SK-N-SH treated with all-trans-retinoic acid at 6 μM for 48 hours (cell line): ENCODE data around the gene STARD9.

Experiments
- ATAC-seq: fragments of 200-7000 bp; cut with Tn5 transposase; 3 replicates; pipeline ENCODE4 v1.9.1; 2020; ENCODE audit warnings: mild to moderate bottlenecking, moderate library complexity
- ARNTL ChIP-seq: fragments of 450-650 bp; formaldehyde crosslinking; IDR thresholded peaks from 2 replicates; pipeline ENCODE4 v1.5.0; 2020; ENCODE audit warnings: low read depth, mild to moderate bottlenecking, moderate library complexity, borderline replicate concordance
- BACH2 ChIP-seq: fragments of 250-450 bp; sonication (Bioruptor Pico); IDR thresholded peaks from 2 replicates; pipeline ENCODE4 v1.9.0; 2021; ENCODE audit warnings: mild to moderate bottlenecking, borderline replicate concordance
- CSDC2 ChIP-seq: fragments of 250-450 bp; sonication (Bioruptor Pico); IDR thresholded peaks from 2 replicates; pipeline ENCODE4 v1.5.0; 2020; ENCODE audit warnings: mild to moderate bottlenecking, moderate library complexity
- ESRRG ChIP-seq: fragments of 250-450 bp; sonication (Bioruptor Pico); IDR thresholded peaks from 2 replicates; pipeline ENCODE4 v1.6.1; 2021; ENCODE audit warnings: mild to moderate bottlenecking
- GLIS3 ChIP-seq: fragments of 250-450 bp; sonication (Bioruptor Pico); IDR thresholded peaks from 2 replicates; pipeline ENCODE4 v1.5.0; 2020; ENCODE audit warnings: mild to moderate bottlenecking, moderate library complexity
- ISL1 ChIP-seq: fragments of 250-450 bp; sonication (Bioruptor Pico); IDR thresholded peaks from 2 replicates; pipeline ENCODE4 v2.1.2; 2022; ENCODE audit warnings: mild to moderate bottlenecking, moderate library complexity
- OSR1 ChIP-seq: fragments of 250-450 bp; sonication (Bioruptor Pico); IDR thresholded peaks from 2 replicates; pipeline ENCODE4 v1.8.0; 2022; ENCODE audit warnings: moderate library complexity, mild to moderate bottlenecking, inconsistent platforms
- PPARA ChIP-seq: fragments of 250-450 bp; sonication (Bioruptor Pico); IDR thresholded peaks from 2 replicates; pipeline ENCODE4 v1.5.0; 2020; ENCODE audit warnings: mild to moderate bottlenecking, borderline replicate concordance
- RARB ChIP-seq: fragments of 250-450 bp; sonication (Bioruptor Pico); IDR thresholded peaks from 2 replicates; pipeline ENCODE4 v1.8.0; 2021; ENCODE audit warnings: mild to moderate bottlenecking, moderate library complexity
- SNAI2 ChIP-seq: fragments of 250-450 bp; sonication (Bioruptor Pico); IDR thresholded peaks from 2 replicates; pipeline ENCODE4 v1.5.0; 2020; ENCODE audit warnings: mild to moderate bottlenecking, moderate library complexity
- TCF4 ChIP-seq: fragments of 250-450 bp; sonication (Bioruptor Pico); IDR thresholded peaks from 2 replicates; pipeline ENCODE4 v1.8.0; 2021; ENCODE audit warnings: mild to moderate bottlenecking, moderate library complexity, borderline replicate concordance
- TOX ChIP-seq: fragments of 250-450 bp; sonication (Bioruptor Pico); IDR thresholded peaks from 2 replicates; pipeline ENCODE4 v1.8.0; 2021; ENCODE audit warnings: mild to moderate bottlenecking, moderate library complexity, borderline replicate concordance
- ZC3H10 ChIP-seq: fragments of 250-450 bp; sonication (Bioruptor Pico); IDR thresholded peaks from 2 replicates; pipeline ENCODE4 v1.5.1; 2021; ENCODE audit warnings: mild to moderate bottlenecking, moderate library complexity
- ZFP3 ChIP-seq: fragments of 250-450 bp; sonication (Bioruptor Pico); IDR thresholded peaks from 2 replicates; pipeline ENCODE4 v1.5.0; 2020; ENCODE audit warnings: mild to moderate bottlenecking, moderate library complexity
- ZFP30 ChIP-seq: fragments of 450-650 bp; formaldehyde crosslinking; IDR thresholded peaks from 2 replicates; pipeline ENCODE4 v1.5.0; 2022; ENCODE audit warnings: mild to moderate bottlenecking, moderate library complexity
- ZNF70 ChIP-seq: fragments of 450-650 bp; formaldehyde crosslinking; IDR thresholded peaks from 2 replicates; pipeline ENCODE4 v1.5.0; 2020; ENCODE audit warnings: mild to moderate bottlenecking, moderate library complexity
- ZNF8 ChIP-seq: fragments of 450-650 bp; formaldehyde crosslinking; IDR thresholded peaks from 2 replicates; pipeline ENCODE4 v1.5.0; 2020; ENCODE audit warnings: mild to moderate bottlenecking, moderate library complexity
- TF ChIP-seq, protein P1 (sequence below): fragments of 250-450 bp; sonication (Bioruptor Pico); IDR thresholded peaks from 2 replicates; pipeline ENCODE4 v1.5.1; 2020; ENCODE audit warnings: low read depth, mild to moderate bottlenecking, moderate library complexity
- TF ChIP-seq, protein P2 (sequence below): fragments of 250-450 bp; sonication (Bioruptor Pico); IDR thresholded peaks from 2 replicates; pipeline ENCODE4 v1.5.1; 2021; ENCODE audit warnings: mild to moderate bottlenecking, moderate library complexity
- TF ChIP-seq, protein P3 (sequence below): fragments of 250-450 bp; sonication (Bioruptor Pico); IDR thresholded peaks from 2 replicates; pipeline ENCODE4 v1.5.0; 2020; ENCODE audit warnings: mild to moderate bottlenecking, moderate library complexity
- TF ChIP-seq, protein P4 (sequence below): fragments of 250-450 bp; sonication (Bioruptor Pico); IDR thresholded peaks from 2 replicates; pipeline ENCODE4 v1.8.0; 2021; ENCODE audit warnings: low read depth, mild to moderate bottlenecking, moderate library complexity, borderline replicate concordance
- TF ChIP-seq, protein P5 (sequence below): fragments of 250-450 bp; sonication (Bioruptor Pico); IDR thresholded peaks from 2 replicates; pipeline ENCODE4 v1.8.0; 2020; ENCODE audit warnings: mild to moderate bottlenecking, moderate library complexity, borderline replicate concordance

The STARD9 gene

DNA sequence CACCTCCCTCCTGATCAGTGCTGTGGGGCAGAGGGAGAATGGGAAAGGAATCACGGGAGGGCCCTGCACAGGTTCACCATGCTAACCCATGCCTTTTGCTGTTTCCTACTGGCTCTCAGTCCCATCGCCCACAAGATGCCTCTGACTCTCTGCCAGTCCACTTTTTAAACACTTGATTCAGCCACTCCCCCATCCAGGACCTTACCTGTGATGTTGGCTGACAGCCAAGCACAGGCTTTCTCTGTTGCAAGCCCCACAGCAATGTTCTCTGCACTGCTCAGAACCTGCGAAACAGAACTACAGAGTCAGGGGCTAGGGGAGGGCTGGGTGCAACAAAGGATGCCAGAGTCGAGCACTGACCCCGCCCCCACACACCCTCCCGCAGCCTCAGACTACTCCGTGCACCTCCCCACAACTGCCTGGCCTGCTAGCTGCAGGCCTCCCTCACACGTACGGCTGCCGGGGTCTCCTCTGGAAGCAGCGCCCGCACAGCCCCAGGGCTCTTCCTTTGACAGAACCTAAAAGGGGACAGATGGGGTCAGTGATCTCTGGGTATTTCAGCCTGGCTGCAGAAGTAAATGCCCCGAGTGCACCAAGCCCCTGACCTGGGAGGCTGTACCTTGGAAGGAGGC is 152.5 kb downstream of the STARD9 start:
- TF ChIP-seq, protein P1, sequence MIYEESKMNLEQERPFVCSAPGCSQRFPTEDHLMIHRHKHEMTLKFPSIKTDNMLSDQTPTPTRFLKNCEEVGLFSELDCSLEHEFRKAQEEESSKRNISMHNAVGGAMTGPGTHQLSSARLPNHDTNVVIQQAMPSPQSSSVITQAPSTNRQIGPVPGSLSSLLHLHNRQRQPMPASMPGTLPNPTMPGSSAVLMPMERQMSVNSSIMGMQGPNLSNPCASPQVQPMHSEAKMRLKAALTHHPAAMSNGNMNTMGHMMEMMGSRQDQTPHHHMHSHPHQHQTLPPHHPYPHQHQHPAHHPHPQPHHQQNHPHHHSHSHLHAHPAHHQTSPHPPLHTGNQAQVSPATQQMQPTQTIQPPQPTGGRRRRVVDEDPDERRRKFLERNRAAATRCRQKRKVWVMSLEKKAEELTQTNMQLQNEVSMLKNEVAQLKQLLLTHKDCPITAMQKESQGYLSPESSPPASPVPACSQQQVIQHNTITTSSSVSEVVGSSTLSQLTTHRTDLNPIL = no peak
- no peak for TF ChIP-seq ZNF8 (CRISPR knock-in tag)
- TF ChIP-seq ZFP3 (CRISPR knock-in tag) = no peak
- no peak for TF ChIP-seq ZNF70
- no peak for ATAC-seq

DNA sequence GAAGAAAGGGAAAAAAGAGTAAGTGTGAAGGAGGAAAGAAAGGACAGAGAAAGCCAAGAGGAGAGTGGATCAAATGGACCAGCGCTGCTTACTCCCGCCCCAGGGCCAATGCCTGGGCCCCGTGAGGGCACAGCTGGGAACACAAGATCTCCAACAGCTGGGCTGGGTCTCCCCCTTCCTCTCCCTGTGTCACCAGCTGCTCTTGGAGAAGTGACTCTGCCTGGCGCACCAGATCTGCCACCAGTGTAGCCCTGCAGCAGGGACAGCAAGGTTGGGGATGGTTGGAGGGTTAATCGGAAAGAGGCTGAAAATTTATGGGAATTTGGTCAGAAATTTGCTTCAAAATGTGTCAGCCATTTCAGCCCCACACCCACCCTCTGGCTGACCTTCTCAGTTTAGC is 153.2 kb downstream of the STARD9 start:
- no peak for ATAC-seq
- TF ChIP-seq CSDC2 (CRISPR knock-in tag) (no peak), ZNF70 (no peak), PPARA (CRISPR knock-in tag) (no peak), RARB (no peak)

DNA sequence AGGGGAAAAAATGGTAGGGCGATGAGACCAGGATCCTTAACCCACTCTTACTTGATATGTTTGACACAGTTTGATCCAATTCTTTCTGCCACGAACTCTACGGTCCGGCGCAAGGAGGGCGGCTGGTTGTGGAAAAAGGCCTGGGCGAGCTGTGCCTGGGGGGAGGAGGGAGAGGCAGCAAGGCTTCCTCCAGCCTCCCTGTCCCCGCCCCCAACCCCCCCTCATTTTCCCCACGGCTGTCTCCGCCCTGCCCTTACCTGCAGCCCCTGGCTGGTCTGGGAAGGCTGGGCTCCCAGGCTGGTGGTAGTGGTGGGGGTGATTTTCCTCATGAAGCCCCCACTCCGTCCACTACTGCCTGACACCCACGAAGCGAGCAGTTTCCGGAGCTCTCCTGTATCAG is 153.6 kb downstream of the STARD9 start:
- no peak for ATAC-seq
- TF ChIP-seq RARB = no peak
- TF ChIP-seq, protein P2, sequence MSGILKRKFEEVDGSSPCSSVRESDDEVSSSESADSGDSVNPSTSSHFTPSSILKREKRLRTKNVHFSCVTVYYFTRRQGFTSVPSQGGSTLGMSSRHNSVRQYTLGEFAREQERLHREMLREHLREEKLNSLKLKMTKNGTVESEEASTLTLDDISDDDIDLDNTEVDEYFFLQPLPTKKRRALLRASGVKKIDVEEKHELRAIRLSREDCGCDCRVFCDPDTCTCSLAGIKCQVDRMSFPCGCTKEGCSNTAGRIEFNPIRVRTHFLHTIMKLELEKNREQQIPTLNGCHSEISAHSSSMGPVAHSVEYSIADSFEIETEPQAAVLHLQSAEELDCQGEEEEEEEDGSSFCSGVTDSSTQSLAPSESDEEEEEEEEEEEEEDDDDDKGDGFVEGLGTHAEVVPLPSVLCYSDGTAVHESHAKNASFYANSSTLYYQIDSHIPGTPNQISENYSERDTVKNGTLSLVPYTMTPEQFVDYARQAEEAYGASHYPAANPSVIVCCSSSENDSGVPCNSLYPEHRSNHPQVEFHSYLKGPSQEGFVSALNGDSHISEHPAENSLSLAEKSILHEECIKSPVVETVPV = no peak
- no peak for TF ChIP-seq BACH2
- TF ChIP-seq, protein P1 = no peak
- TF ChIP-seq ZNF70 = no peak
- TF ChIP-seq ZFP30 (CRISPR knock-in tag) = no peak
- TF ChIP-seq, protein P3, sequence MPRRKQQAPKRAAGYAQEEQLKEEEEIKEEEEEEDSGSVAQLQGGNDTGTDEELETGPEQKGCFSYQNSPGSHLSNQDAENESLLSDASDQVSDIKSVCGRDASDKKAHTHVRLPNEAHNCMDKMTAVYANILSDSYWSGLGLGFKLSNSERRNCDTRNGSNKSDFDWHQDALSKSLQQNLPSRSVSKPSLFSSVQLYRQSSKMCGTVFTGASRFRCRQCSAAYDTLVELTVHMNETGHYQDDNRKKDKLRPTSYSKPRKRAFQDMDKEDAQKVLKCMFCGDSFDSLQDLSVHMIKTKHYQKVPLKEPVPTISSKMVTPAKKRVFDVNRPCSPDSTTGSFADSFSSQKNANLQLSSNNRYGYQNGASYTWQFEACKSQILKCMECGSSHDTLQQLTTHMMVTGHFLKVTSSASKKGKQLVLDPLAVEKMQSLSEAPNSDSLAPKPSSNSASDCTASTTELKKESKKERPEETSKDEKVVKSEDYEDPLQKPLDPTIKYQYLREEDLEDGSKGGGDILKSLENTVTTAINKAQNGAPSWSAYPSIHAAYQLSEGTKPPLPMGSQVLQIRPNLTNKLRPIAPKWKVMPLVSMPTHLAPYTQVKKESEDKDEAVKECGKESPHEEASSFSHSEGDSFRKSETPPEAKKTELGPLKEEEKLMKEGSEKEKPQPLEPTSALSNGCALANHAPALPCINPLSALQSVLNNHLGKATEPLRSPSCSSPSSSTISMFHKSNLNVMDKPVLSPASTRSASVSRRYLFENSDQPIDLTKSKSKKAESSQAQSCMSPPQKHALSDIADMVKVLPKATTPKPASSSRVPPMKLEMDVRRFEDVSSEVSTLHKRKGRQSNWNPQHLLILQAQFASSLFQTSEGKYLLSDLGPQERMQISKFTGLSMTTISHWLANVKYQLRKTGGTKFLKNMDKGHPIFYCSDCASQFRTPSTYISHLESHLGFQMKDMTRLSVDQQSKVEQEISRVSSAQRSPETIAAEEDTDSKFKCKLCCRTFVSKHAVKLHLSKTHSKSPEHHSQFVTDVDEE = no peak
- no peak for TF ChIP-seq ZFP3 (CRISPR knock-in tag)
- TF ChIP-seq ARNTL (CRISPR knock-in tag) = no peak
- TF ChIP-seq, protein P4, sequence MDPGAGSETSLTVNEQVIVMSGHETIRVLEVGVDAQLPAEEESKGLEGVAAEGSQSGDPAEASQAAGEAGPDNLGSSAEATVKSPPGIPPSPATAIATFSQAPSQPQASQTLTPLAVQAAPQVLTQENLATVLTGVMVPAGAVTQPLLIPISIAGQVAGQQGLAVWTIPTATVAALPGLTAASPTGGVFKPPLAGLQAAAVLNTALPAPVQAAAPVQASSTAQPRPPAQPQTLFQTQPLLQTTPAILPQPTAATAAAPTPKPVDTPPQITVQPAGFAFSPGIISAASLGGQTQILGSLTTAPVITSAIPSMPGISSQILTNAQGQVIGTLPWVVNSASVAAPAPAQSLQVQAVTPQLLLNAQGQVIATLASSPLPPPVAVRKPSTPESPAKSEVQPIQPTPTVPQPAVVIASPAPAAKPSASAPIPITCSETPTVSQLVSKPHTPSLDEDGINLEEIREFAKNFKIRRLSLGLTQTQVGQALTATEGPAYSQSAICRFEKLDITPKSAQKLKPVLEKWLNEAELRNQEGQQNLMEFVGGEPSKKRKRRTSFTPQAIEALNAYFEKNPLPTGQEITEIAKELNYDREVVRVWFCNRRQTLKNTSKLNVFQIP = no peak
- no peak for TF ChIP-seq TOX
- TF ChIP-seq GLIS3 = no peak
- no peak for TF ChIP-seq ZC3H10 (CRISPR knock-in tag)
- TF ChIP-seq ISL1 (CRISPR knock-in tag) = no peak
- no peak for TF ChIP-seq ESRRG (CRISPR knock-in tag)
- no peak for TF ChIP-seq ZNF8 (CRISPR knock-in tag)
- TF ChIP-seq OSR1 (CRISPR knock-in tag) = no peak
- no peak for TF ChIP-seq SNAI2 (CRISPR knock-in tag)
- no peak for TF ChIP-seq PPARA (CRISPR knock-in tag)
- no peak for TF ChIP-seq TCF4 (CRISPR knock-in tag)
- TF ChIP-seq, all 23 proteins: peak for 0

DNA sequence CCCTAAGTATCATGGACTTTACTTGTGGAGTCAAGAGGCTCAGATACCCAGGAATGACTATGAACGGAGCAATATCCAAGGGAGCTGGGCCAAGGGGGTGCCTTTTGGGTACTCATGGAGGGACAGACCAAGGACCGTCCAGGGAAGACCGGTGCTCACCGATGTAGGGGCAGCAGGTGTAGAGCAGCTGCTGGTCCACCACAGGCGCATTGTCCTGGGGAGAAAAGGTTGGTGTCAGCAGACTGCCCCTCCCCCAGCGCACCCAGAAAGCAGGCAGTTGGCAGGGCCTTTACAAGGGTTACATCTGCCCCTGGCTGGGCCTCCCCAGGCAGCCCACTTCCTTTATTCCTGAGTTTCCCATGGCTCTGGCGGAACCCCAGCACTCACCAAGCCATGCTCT is 154.0 kb downstream of the STARD9 start:
- TF ChIP-seq GLIS3 (no peak), ZFP30 (CRISPR knock-in tag) (no peak), PPARA (CRISPR knock-in tag) (no peak), ZNF70 (no peak), ZNF8 (CRISPR knock-in tag) (no peak)
- TF ChIP-seq, protein P1 = no peak
- TF ChIP-seq, protein P5, sequence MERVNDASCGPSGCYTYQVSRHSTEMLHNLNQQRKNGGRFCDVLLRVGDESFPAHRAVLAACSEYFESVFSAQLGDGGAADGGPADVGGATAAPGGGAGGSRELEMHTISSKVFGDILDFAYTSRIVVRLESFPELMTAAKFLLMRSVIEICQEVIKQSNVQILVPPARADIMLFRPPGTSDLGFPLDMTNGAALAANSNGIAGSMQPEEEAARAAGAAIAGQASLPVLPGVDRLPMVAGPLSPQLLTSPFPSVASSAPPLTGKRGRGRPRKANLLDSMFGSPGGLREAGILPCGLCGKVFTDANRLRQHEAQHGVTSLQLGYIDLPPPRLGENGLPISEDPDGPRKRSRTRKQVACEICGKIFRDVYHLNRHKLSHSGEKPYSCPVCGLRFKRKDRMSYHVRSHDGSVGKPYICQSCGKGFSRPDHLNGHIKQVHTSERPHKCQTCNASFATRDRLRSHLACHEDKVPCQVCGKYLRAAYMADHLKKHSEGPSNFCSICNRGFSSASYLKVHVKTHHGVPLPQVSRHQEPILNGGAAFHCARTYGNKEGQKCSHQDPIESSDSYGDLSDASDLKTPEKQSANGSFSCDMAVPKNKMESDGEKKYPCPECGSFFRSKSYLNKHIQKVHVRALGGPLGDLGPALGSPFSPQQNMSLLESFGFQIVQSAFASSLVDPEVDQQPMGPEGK = no peak
- no peak for ATAC-seq
